Measurements from ENCODE around the gene NAA35.

- no peak for TF ChIP-seq CTCF (conservative IDR thresholded peaks at IDR 0.05)
- no peak for TF ChIP-seq EZH2 (IDR thresholded peaks at IDR 0.05; ENCODE audit: low read depth)
These were observed 26.8 kb upstream of the NAA35 start for GRCh38 chr9:85914108-85914507.
